ENCODE results near the gene DEFB131A.
"Not testable (repeated sequence)": the region's sequence is repeated elsewhere in the genome, so short reads cannot be mapped to it uniquely, and the experiment has no call there.

DEFB131A gene

GRCh38 chr4:9454284-9454683 is 10.1 kb downstream of the DEFB131A start:
- H3K27me3 ChIP-seq (ENCODE audit: low read depth, low read length); H3K9me3 ChIP-seq (ENCODE audit: control insufficient read depth in 1 of 2, low read length in 2 of 2); H3K4me3 ChIP-seq (ENCODE audit: low read depth in 1 of 2, low read length in 2 of 2); H3K4me1 ChIP-seq (ENCODE audit: control insufficient read depth in 1 of 2, insufficient read depth in 2 of 2, low read length in 2 of 2); H3K27ac ChIP-seq (ENCODE audit: low read length); H3K36me3 ChIP-seq (ENCODE audit: control insufficient read depth in 1 of 2, insufficient read depth in 2 of 2, low read length in 2 of 2): not testable (repeated sequence)

GRCh38 chr4:9455046-9455445 is 10.8 kb downstream of the DEFB131A start:
- not testable (repeated sequence) for H3K27me3 ChIP-seq (ENCODE audit: low read depth, low read length); H3K36me3 ChIP-seq (ENCODE audit: control insufficient read depth in 1 of 2, insufficient read depth in 2 of 2, low read length in 2 of 2); H3K9me3 ChIP-seq (ENCODE audit: control insufficient read depth in 1 of 2, low read length in 2 of 2); H3K4me3 ChIP-seq (ENCODE audit: low read depth in 1 of 2, low read length in 2 of 2); H3K4me1 ChIP-seq (ENCODE audit: control insufficient read depth in 1 of 2, insufficient read depth in 2 of 2, low read length in 2 of 2); H3K27ac ChIP-seq (ENCODE audit: low read length)

- H3K36me3 ChIP-seq (ENCODE audit: control insufficient read depth in 1 of 2, insufficient read depth in 2 of 2, low read length in 2 of 2); H3K4me1 ChIP-seq (ENCODE audit: control insufficient read depth in 1 of 2, insufficient read depth in 2 of 2, low read length in 2 of 2); H3K27ac ChIP-seq (ENCODE audit: low read length); H3K4me3 ChIP-seq (ENCODE audit: low read depth in 1 of 2, low read length in 2 of 2); H3K27me3 ChIP-seq (ENCODE audit: low read depth, low read length); H3K9me3 ChIP-seq (ENCODE audit: control insufficient read depth in 1 of 2, low read length in 2 of 2): not testable (repeated sequence)
Observed at GRCh38 chr4:9479466-9479865, 35.3 kb downstream of the DEFB131A start.

GRCh38 chr4:9480066-9480465 is 35.9 kb downstream of the DEFB131A start:
- H3K9me3 ChIP-seq (ENCODE audit: control insufficient read depth in 1 of 2, low read length in 2 of 2); H3K27ac ChIP-seq (ENCODE audit: low read length); H3K4me3 ChIP-seq (ENCODE audit: low read depth in 1 of 2, low read length in 2 of 2); H3K4me1 ChIP-seq (ENCODE audit: control insufficient read depth in 1 of 2, insufficient read depth in 2 of 2, low read length in 2 of 2); H3K36me3 ChIP-seq (ENCODE audit: control insufficient read depth in 1 of 2, insufficient read depth in 2 of 2, low read length in 2 of 2); H3K27me3 ChIP-seq (ENCODE audit: low read depth, low read length): not testable (repeated sequence)

GRCh38 chr4:9482871-9483270 is 38.7 kb downstream of the DEFB131A start:
- not testable (repeated sequence) for H3K4me3 ChIP-seq (ENCODE audit: low read depth in 1 of 2, low read length in 2 of 2); H3K4me1 ChIP-seq (ENCODE audit: control insufficient read depth in 1 of 2, insufficient read depth in 2 of 2, low read length in 2 of 2); H3K27me3 ChIP-seq (ENCODE audit: low read depth, low read length)

GRCh38 chr4:9483682-9484081 is 39.5 kb downstream of the DEFB131A start:
- not testable (repeated sequence) for H3K4me3 ChIP-seq (ENCODE audit: low read depth in 1 of 2, low read length in 2 of 2); H3K4me1 ChIP-seq (ENCODE audit: control insufficient read depth in 1 of 2, insufficient read depth in 2 of 2, low read length in 2 of 2); H3K27ac ChIP-seq (ENCODE audit: low read length); H3K36me3 ChIP-seq (ENCODE audit: control insufficient read depth in 1 of 2, insufficient read depth in 2 of 2, low read length in 2 of 2); H3K9me3 ChIP-seq (ENCODE audit: control insufficient read depth in 1 of 2, low read length in 2 of 2); H3K27me3 ChIP-seq (ENCODE audit: low read depth, low read length)

More at GRCh38 chr4:9482871-9483270, 38.7 kb downstream of the DEFB131A start:
- H3K27ac ChIP-seq (ENCODE audit: low read length); H3K9me3 ChIP-seq (ENCODE audit: control insufficient read depth in 1 of 2, low read length in 2 of 2); H3K36me3 ChIP-seq (ENCODE audit: control insufficient read depth in 1 of 2, insufficient read depth in 2 of 2, low read length in 2 of 2): not testable (repeated sequence)

GRCh38 chr4:9486880-9487279 is 42.7 kb downstream of the DEFB131A start:
- not testable (repeated sequence) for H3K4me1 ChIP-seq (ENCODE audit: control insufficient read depth in 1 of 2, insufficient read depth in 2 of 2, low read length in 2 of 2); H3K27ac ChIP-seq (ENCODE audit: low read length); H3K36me3 ChIP-seq (ENCODE audit: control insufficient read depth in 1 of 2, insufficient read depth in 2 of 2, low read length in 2 of 2); H3K9me3 ChIP-seq (ENCODE audit: control insufficient read depth in 1 of 2, low read length in 2 of 2); H3K4me3 ChIP-seq (ENCODE audit: low read depth in 1 of 2, low read length in 2 of 2); H3K27me3 ChIP-seq (ENCODE audit: low read depth, low read length)

- H3K9me3 ChIP-seq (ENCODE audit: control insufficient read depth in 1 of 2, low read length in 2 of 2); H3K4me1 ChIP-seq (ENCODE audit: control insufficient read depth in 1 of 2, insufficient read depth in 2 of 2, low read length in 2 of 2); H3K36me3 ChIP-seq (ENCODE audit: control insufficient read depth in 1 of 2, insufficient read depth in 2 of 2, low read length in 2 of 2); H3K27ac ChIP-seq (ENCODE audit: low read length); H3K4me3 ChIP-seq (ENCODE audit: low read depth in 1 of 2, low read length in 2 of 2); H3K27me3 ChIP-seq (ENCODE audit: low read depth, low read length): not testable (repeated sequence)
Observed at GRCh38 chr4:9488796-9489195, 44.6 kb downstream of the DEFB131A start.

GRCh38 chr4:9490496-9490895 is 46.3 kb downstream of the DEFB131A start:
- not testable (repeated sequence) for H3K4me3 ChIP-seq (ENCODE audit: low read depth in 1 of 2, low read length in 2 of 2); H3K27ac ChIP-seq (ENCODE audit: low read length)

GRCh38 chr4:9490986-9491385 is 46.8 kb downstream of the DEFB131A start:
- H3K4me3 ChIP-seq (ENCODE audit: low read depth in 1 of 2, low read length in 2 of 2); H3K27me3 ChIP-seq (ENCODE audit: low read depth, low read length); H3K4me1 ChIP-seq (ENCODE audit: control insufficient read depth in 1 of 2, insufficient read depth in 2 of 2, low read length in 2 of 2); H3K27ac ChIP-seq (ENCODE audit: low read length); H3K36me3 ChIP-seq (ENCODE audit: control insufficient read depth in 1 of 2, insufficient read depth in 2 of 2, low read length in 2 of 2); H3K9me3 ChIP-seq (ENCODE audit: control insufficient read depth in 1 of 2, low read length in 2 of 2): not testable (repeated sequence)

More at GRCh38 chr4:9490496-9490895, 46.3 kb downstream of the DEFB131A start:
- not testable (repeated sequence) for H3K9me3 ChIP-seq (ENCODE audit: control insufficient read depth in 1 of 2, low read length in 2 of 2); H3K36me3 ChIP-seq (ENCODE audit: control insufficient read depth in 1 of 2, insufficient read depth in 2 of 2, low read length in 2 of 2); H3K4me1 ChIP-seq (ENCODE audit: control insufficient read depth in 1 of 2, insufficient read depth in 2 of 2, low read length in 2 of 2); H3K27me3 ChIP-seq (ENCODE audit: low read depth, low read length)

GRCh38 chr4:9493589-9493988 is 49.4 kb downstream of the DEFB131A start:
- not testable (repeated sequence) for H3K9me3 ChIP-seq (ENCODE audit: control insufficient read depth in 1 of 2, low read length in 2 of 2); H3K4me1 ChIP-seq (ENCODE audit: control insufficient read depth in 1 of 2, insufficient read depth in 2 of 2, low read length in 2 of 2); H3K4me3 ChIP-seq (ENCODE audit: low read depth in 1 of 2, low read length in 2 of 2); H3K27ac ChIP-seq (ENCODE audit: low read length); H3K27me3 ChIP-seq (ENCODE audit: low read depth, low read length); H3K36me3 ChIP-seq (ENCODE audit: control insufficient read depth in 1 of 2, insufficient read depth in 2 of 2, low read length in 2 of 2)

GRCh38 chr4:9494256-9495035 is 50.2 kb downstream of the DEFB131A start:
- not testable (repeated sequence) for H3K9me3 ChIP-seq (ENCODE audit: control insufficient read depth in 1 of 2, low read length in 2 of 2); H3K27me3 ChIP-seq (ENCODE audit: low read depth, low read length); H3K4me1 ChIP-seq (ENCODE audit: control insufficient read depth in 1 of 2, insufficient read depth in 2 of 2, low read length in 2 of 2); H3K4me3 ChIP-seq (ENCODE audit: low read depth in 1 of 2, low read length in 2 of 2); H3K27ac ChIP-seq (ENCODE audit: low read length); H3K36me3 ChIP-seq (ENCODE audit: control insufficient read depth in 1 of 2, insufficient read depth in 2 of 2, low read length in 2 of 2)

Measured in muscle layer of duodenum (tissue), 2 donors.